ENCODE data around the gene PMAIP1.

PMAIP1 gene

DNA sequence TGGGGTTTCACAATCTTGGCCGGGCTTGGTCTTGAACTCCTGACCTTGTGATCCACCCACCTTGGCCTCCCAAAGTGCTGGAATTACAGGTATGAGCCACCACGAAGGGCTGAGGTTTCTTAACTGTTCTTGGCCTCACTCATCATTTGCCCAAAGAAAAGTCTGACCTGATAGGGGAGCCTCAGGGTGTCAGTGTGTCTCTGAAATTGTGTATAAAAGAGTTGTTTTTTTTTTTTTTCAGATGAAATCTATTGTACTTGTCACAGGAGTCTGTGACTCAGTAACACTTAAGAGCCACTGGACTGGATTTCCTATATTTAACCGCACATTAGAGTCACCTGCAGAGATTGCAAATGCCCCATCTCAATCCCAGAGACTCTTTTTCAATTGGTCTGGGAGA, 16.9 kb downstream of the PMAIP1 start:
- no peak for DNase-seq

- DNase-seq = no peak
Measured at GRCh38 chr18:59917422-59917821, 17.6 kb downstream of the PMAIP1 start.

DNA sequence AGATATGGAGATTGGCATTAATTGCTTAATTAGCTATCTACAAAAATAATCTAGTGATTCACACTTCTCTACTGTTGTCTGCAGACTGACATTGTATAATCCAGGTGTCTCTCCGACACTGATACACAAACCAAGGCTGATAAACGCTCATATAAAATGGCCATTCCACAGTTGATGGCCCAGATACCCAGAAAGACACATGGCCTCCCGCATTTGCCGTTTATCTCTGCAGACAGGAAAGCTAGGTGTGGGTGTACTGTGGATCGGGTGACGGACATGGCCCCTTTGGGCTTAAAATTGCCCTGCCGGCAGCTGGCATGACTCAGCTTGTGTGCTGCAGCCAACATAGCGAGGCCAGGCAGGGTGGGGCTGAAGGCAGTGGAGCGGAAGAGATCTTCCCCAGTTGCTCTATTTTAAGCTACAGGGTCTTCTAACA, 18.5 kb downstream of the PMAIP1 start:
- no peak for DNase-seq

- no peak for DNase-seq
Measured at GRCh38 chr18:59918997-59919396, 19.2 kb downstream of the PMAIP1 start.

GRCh38 chr18:59921384-59921891, 21.6 kb downstream of the PMAIP1 start:
- peak; percentile 36 for DNase-seq

DNA sequence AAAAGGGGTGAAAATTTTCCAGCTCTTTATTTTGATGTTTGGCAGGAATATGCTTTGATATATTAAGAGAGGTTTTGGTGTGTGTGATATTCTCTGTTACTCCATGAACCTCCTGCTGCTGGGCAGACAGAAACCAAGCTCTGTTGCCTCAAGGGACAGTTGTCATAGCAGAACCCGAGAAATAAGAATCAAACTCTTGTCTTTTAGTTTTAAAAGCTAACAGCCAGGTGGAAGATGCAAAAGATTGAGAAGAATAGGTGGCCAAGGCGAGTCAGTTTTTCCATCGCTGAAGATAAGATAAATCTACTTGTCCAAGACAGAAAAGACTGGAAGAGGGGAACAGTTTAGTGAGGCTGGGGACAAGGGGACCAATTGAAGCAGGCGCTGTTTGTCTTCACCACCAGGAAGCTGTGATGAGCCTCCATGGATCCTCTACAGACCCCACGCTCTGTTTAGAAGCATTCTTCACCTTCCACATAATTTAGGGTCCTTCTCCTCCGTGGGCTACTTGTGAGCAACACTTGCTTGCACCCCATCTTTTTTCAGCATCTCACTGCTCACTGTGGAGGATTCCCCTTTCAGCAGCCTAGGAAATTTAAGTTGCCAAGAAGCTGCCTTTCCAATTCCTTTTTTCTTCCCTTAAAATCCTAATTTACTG, 23.9 kb downstream of the PMAIP1 start:
- DNase-seq = no peak

- no peak for DNase-seq
Measured at GRCh38 chr18:59926131-59926530, 26.3 kb downstream of the PMAIP1 start.

DNA sequence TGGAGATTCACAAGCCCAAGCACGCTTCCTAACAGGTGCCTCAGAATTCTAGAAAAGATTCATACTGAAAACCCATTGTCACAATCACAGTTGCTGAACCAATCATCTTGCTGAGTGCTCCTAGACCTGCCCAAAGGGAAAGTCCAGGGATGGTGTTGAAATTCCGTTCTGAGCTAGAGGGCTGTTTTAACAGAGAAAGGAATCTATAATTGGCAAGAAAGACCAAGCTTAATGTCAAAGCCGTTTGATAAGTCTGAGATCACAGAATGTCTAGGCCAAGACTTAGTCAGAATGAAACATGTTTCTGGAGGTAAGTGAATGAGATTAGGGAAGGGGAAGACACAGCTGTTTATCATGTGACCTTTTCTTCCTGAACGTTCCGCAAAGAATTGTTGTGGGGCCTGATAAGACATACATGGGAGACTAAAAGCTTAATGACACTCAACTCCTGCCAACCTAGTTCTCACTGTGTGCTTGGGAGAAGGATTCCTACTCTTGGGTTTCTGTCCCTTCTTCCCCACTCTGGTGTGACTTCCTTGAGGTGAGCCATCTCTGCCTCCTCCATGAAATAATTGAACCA, 27.5 kb downstream of the PMAIP1 start:
- DNase-seq = no peak

DNA sequence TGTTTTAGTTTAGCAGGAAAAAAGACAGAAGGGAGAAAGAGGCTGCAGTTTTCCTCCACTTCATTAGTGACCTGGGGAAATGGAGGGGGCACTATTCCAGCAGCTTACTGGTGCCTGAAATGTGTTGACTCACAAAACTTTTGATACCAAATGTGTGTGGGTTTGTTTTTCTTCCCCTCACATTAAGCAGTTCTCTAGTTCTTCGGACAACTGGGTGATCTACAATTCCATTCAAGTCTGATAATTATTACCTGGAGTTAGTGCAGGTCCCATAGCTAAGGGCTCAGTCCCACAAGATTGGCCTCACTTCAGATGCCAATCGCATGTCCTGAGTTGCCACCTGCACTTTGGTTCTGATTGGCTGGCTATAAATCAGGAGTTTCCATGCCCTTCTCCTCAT, 28.4 kb downstream of the PMAIP1 start:
- no peak for DNase-seq

DNA sequence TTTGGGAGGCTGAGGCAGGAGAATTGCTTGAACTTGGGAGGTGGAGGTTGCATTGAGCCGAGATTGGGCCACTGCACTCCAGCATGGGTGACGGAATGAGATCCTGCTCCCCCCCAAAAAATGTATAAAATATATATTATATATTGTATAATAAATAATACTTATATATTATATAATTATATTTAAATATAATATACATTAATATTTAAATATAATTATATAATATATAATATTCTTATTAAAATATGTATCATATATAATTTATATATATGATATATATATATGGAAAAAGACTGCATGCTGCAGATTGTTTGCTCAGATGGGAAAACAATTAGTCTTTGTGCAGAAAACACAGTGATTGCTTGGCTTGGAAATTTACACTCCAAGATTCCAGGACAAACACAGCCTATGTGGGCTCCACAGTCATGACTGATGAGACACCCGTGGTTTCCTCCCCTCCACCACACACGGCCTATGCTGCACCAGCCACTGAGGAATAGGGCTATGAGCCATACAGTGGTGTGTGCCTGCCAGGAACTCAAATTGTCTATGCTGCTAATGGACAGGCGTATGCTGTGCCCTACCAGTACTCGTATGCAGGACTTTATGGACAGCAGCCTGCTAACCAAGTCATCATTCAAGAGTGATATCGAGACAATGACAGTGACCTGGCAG, 30.0 kb downstream of the PMAIP1 start:
- no peak for DNase-seq

GRCh38 chr18:59932401-59932800, 32.6 kb downstream of the PMAIP1 start:
- no peak for DNase-seq

GRCh38 chr18:59938676-59939075, 38.9 kb downstream of the PMAIP1 start:
- DNase-seq = no peak

DNA sequence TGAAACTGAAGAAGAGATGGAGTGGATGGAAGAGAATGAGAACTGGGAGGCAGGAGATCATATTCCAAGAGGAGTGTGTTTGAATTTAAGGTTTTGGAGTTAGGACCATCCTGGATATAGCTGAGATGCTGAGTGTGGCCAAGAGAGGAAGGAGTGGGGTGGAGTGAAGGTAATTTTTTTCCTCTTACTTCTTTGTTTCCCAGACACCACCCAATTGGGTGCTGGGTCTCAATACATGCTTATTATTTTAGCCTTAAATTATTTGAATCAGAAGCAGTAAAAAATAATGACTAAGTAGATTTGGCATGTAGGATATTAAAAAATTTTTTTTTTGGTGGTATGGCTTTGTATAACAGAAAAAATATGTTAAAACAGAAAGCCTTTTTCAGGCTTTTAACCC, 39.3 kb downstream of the PMAIP1 start:
- DNase-seq = no peak

DNA sequence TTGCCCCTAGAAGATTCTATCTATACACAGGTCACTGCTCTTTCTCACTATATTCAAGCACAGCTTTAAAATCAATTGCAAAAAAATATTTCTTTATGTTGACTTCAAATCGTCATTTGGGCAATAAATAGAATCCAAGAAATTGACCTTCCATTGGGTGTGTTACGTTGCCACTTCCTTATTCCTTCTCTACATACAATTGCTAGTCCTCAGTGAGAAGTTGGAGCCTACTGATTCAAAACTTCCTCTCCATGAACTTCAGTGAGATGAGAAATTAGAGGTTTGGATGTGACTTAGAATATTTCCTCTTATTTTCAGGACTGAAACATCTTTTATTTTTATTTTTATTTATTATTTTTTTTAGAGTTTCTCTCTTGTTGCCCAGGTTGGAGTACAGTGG, 40.3 kb downstream of the PMAIP1 start:
- DNase-seq = no peak

DNA sequence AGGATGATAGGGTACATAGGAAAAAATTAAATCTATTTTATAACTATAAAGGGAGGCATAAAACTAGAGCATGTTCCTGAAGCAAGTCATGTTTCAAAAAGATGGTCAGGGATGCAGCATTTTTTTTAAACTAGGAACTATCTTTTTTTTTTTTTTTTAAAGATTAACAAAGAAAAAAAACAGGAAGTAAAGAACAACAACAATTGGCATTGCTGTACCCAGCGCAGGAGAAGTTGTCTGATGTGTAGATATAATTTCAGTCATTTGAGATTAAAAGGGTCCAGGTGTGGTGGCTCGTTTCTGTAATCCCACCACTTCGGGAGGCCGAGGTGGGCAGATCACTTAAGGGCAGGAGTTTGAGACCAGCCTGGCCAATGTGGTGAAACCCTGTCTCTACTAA, 41.5 kb downstream of the PMAIP1 start:
- no peak for DNase-seq

- DNase-seq = no peak
Measured at GRCh38 chr18:59942601-59943000, 42.8 kb downstream of the PMAIP1 start.

- DNase-seq = no peak
Measured at GRCh38 chr18:59945544-59945943, 45.7 kb downstream of the PMAIP1 start.

- DNase-seq = no peak
Measured at GRCh38 chr18:59950215-59950944, 50.6 kb downstream of the PMAIP1 start.

DNA sequence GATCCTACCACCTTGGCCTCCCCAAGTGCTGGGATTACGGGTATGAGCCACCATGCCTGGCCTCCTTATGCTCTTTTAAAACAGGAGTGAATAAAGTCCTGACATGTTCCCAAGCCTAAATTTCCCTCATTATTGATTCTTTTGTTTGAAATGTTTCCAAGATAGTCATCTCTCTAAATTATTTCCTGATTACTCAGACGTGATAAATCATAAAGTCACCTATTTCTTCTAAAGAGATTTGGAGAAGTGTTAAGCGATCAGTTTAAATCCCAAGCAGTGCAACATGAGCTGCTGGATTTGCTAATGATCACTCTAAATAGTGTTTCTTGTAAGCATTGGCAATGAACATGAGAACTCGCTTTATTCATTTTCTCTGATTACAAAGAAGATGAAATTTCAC, 51.8 kb downstream of the PMAIP1 start:
- DNase-seq = no peak

DNA sequence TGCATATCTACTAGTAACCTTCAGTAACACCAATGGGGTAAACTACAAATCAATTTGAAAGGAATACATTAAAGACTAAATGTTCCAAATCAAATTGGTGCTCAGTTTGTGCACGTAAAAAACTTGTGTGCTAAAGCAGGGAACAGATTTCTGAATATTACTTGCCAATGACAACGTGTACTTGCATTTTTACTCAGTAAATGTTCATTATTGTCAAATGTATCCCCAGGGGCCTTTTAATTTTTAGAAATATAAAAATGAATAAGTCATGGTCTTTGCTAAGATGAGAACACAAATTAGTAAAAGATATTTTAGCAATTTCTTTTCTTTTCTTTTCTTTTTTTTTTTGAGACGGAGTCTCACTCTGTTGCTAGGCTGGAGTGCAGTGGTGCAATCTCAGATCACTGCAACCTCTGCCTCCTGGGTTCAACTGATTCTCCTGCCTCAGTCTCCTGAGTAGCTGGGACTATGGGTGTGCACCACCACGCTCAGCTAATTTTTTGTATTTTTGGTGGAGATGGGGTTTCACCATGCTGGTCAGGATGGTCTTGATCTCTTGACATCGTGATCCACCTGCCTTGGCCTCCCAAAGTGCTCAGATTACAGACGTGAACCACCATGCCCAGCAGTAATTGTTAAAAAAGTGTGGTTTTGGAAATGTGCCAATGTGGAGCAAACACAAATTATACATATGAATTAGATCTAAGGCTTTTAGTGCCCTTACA, 52.6 kb downstream of the PMAIP1 start:
- no peak for DNase-seq
